Measurements from ENCODE around the gene TRAPPC2B.

DNA sequence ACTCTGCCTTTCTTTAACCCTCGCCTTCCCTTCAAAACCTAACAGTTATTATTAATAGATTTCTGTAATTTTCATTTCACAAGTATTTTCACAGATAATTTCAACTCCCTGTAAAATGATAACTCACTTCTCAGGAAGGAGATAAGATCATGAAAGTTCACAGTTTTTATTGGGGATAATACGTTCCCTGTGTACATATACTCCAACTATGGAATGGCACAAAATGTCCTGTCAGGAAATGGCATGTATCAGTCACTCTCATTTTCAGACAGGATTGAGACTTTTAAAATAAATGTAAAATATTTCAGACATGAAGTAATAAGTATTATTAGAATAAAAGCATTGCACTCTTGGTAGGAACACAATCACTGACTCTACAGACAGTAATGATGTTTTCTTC, 932 bp upstream of the TRAPPC2B start:
- TF ChIP-seq EZH2 (IDR thresholded peaks at IDR 0.05; ENCODE audit: low read depth) = no peak
- TF ChIP-seq, protein P1, sequence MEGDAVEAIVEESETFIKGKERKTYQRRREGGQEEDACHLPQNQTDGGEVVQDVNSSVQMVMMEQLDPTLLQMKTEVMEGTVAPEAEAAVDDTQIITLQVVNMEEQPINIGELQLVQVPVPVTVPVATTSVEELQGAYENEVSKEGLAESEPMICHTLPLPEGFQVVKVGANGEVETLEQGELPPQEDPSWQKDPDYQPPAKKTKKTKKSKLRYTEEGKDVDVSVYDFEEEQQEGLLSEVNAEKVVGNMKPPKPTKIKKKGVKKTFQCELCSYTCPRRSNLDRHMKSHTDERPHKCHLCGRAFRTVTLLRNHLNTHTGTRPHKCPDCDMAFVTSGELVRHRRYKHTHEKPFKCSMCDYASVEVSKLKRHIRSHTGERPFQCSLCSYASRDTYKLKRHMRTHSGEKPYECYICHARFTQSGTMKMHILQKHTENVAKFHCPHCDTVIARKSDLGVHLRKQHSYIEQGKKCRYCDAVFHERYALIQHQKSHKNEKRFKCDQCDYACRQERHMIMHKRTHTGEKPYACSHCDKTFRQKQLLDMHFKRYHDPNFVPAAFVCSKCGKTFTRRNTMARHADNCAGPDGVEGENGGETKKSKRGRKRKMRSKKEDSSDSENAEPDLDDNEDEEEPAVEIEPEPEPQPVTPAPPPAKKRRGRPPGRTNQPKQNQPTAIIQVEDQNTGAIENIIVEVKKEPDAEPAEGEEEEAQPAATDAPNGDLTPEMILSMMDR (conservative IDR thresholded peaks at IDR 0.05) = no peak

Data from PC-9 (cell line).